ENCODE results near the gene MED8.
"Not testable (repeated sequence)": the region's sequence is repeated elsewhere in the genome, so short reads cannot be mapped to it uniquely, and the experiment has no call there.

Gene MED8

GRCh38 chr1:43381612-43382011, 8.0 kb downstream of the MED8 start:
- H3K9ac ChIP-seq (ENCODE audit: low read depth, low read length) = no peak overlapping the region
- no peaks in the 10 kb centered on the region for H3K4me1 ChIP-seq (ENCODE audit: insufficient read depth, low read length)
- H3K27ac ChIP-seq (ENCODE audit: low read depth, low read length) = no peak overlapping the region
- H3K9me3 ChIP-seq (ENCODE audit: insufficient read depth, low read depth, low read length) = no peaks in the 10 kb centered on the region
- H3K4me3 ChIP-seq (ENCODE audit: low read length) = no peak overlapping the region
- WGBS = 92% methylated on average over 3 of the region's 3 CpGs
- H3K36me3 ChIP-seq (ENCODE audit: insufficient read depth, low read length) = peaks cover 44% of the 10 kb centered on the region
- no peaks in the 10 kb centered on the region for H3K27me3 ChIP-seq (ENCODE audit: insufficient read depth, low read length)

GRCh38 chr1:43379476-43379875, 10.1 kb downstream of the MED8 start:
- Histone ChIP-seq H3K27ac (ENCODE audit: low read depth, low read length) (no peak overlapping the region), H3K27me3 (ENCODE audit: insufficient read depth, low read length) (no peaks in the 10 kb centered on the region), H3K9me3 (ENCODE audit: insufficient read depth, low read depth, low read length) (no peaks in the 10 kb centered on the region), H3K4me1 (ENCODE audit: insufficient read depth, low read length) (no peaks in the 10 kb centered on the region), H3K4me3 (ENCODE audit: low read length) (no peak overlapping the region), H3K36me3 (ENCODE audit: insufficient read depth, low read length) (peaks cover 23% of the 10 kb centered on the region), H3K9ac (ENCODE audit: low read depth, low read length) (no peak overlapping the region)
- WGBS = 97% methylated on average over 1 of the region's 1 CpG

- Histone ChIP-seq H3K36me3 (ENCODE audit: insufficient read depth, low read length) (peaks cover 7% of the 10 kb centered on the region; the same call in 1 of the 2 replicates), H3K4me1 (ENCODE audit: insufficient read depth, low read length) (no peaks in the 10 kb centered on the region), H3K27me3 (ENCODE audit: insufficient read depth, low read length) (no peaks in the 10 kb centered on the region), H3K9ac (ENCODE audit: low read depth, low read length) (no peak overlapping the region), H3K4me3 (ENCODE audit: low read length) (no peak overlapping the region), H3K27ac (ENCODE audit: low read depth, low read length) (no peak overlapping the region), H3K9me3 (ENCODE audit: insufficient read depth, low read depth, low read length) (no peaks in the 10 kb centered on the region)
- WGBS = no CpG with 5 or more reads among the region's 1 CpG
These were observed 11.8 kb downstream of the MED8 start for GRCh38 chr1:43377831-43378230.

- H3K27me3 ChIP-seq (ENCODE audit: insufficient read depth, low read length) = no peaks in the 10 kb centered on the region
- no peaks in the 10 kb centered on the region for H3K36me3 ChIP-seq (ENCODE audit: insufficient read depth, low read length)
- H3K4me3 ChIP-seq (ENCODE audit: low read length) = no peak overlapping the region
- H3K4me1 ChIP-seq (ENCODE audit: insufficient read depth, low read length) = no peaks in the 10 kb centered on the region
- no peak overlapping the region for H3K9ac ChIP-seq (ENCODE audit: low read depth, low read length)
- H3K9me3 ChIP-seq (ENCODE audit: insufficient read depth, low read depth, low read length) = no peaks in the 10 kb centered on the region
- 93% methylated on average over 7 of the region's 7 CpGs for WGBS
- H3K27ac ChIP-seq (ENCODE audit: low read depth, low read length) = no peak overlapping the region
These were observed 12.8 kb downstream of the MED8 start for GRCh38 chr1:43376723-43377235.

GRCh38 chr1:43373066-43373940, 16.3 kb downstream of the MED8 start:
- Histone ChIP-seq H3K9me3 (ENCODE audit: insufficient read depth, low read depth, low read length) (no peaks in the 10 kb centered on the region), H3K27ac (ENCODE audit: low read depth, low read length) (no peak overlapping the region), H3K36me3 (ENCODE audit: insufficient read depth, low read length) (no peaks in the 10 kb centered on the region), H3K4me1 (ENCODE audit: insufficient read depth, low read length) (peaks cover 6% of the 10 kb centered on the region), H3K9ac (ENCODE audit: low read depth, low read length) (no peak overlapping the region), H3K4me3 (ENCODE audit: low read length) (no peak overlapping the region), H3K27me3 (ENCODE audit: insufficient read depth, low read length) (no peaks in the 10 kb centered on the region)
- 84% methylated on average over 4 of the region's 4 CpGs for WGBS

GRCh38 chr1:43372172-43372571, 17.4 kb downstream of the MED8 start:
- no peaks in the 10 kb centered on the region for H3K9me3 ChIP-seq (ENCODE audit: insufficient read depth, low read depth, low read length)
- peaks cover 6% of the 10 kb centered on the region for H3K4me1 ChIP-seq (ENCODE audit: insufficient read depth, low read length)
- H3K9ac ChIP-seq (ENCODE audit: low read depth, low read length) = no peak overlapping the region
- H3K4me3 ChIP-seq (ENCODE audit: low read length) = no peak overlapping the region
- H3K27ac ChIP-seq (ENCODE audit: low read depth, low read length) = no peak overlapping the region
- WGBS = 90% methylated on average over 5 of the region's 5 CpGs
- no peaks in the 10 kb centered on the region for H3K36me3 ChIP-seq (ENCODE audit: insufficient read depth, low read length)
- H3K27me3 ChIP-seq (ENCODE audit: insufficient read depth, low read length) = no peaks in the 10 kb centered on the region

DNA sequence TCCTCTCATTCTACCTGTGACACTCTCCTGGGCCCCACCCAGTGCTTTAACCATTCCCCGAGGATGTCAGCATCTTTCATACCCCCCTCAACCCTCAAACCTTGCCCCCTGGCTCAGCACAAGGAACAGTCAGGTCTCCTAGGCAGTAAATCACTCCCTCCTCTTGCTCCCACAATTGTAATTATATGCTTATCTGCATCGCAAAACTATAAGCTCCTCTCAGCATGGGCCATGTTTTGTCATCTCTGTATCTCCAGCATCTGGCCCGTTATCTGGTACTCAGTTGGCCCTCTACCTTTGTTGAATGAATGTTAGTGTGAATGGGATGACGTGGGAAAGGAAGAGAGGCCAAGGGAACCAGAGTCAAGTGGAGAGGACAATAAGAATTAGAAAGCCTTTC, 19.0 kb downstream of the MED8 start:
- Histone ChIP-seq H3K27ac (ENCODE audit: low read depth, low read length) (no peak overlapping the region), H3K27me3 (ENCODE audit: insufficient read depth, low read length) (no peaks in the 10 kb centered on the region), H3K9ac (ENCODE audit: low read depth, low read length) (no peak overlapping the region), H3K9me3 (ENCODE audit: insufficient read depth, low read depth, low read length) (no peaks in the 10 kb centered on the region), H3K4me3 (ENCODE audit: low read length) (no peak overlapping the region), H3K36me3 (ENCODE audit: insufficient read depth, low read length) (no peaks in the 10 kb centered on the region), H3K4me1 (ENCODE audit: insufficient read depth, low read length) (peaks cover 11% of the 10 kb centered on the region)
- WGBS = 79% methylated on average over 4 of the region's 4 CpGs

- not testable (repeated sequence) for H3K27me3 ChIP-seq (ENCODE audit: insufficient read depth, low read length); H3K27ac ChIP-seq (ENCODE audit: low read depth, low read length); H3K36me3 ChIP-seq (ENCODE audit: insufficient read depth, low read length); H3K9me3 ChIP-seq (ENCODE audit: insufficient read depth, low read depth, low read length); H3K9ac ChIP-seq (ENCODE audit: low read depth, low read length); H3K4me3 ChIP-seq (ENCODE audit: low read length)
- peaks cover 15% of the 10 kb centered on the region for H3K4me1 ChIP-seq (ENCODE audit: insufficient read depth, low read length)
- 99% methylated on average over 5 of the region's 6 CpGs for whole genome bisulfite sequencing
These were observed 19.8 kb downstream of the MED8 start for GRCh38 chr1:43369779-43370178.

GRCh38 chr1:43368646-43369020, 21.0 kb downstream of the MED8 start:
- H3K9ac ChIP-seq (ENCODE audit: low read depth, low read length) = peak overlapping the region; percentile 81
- peak overlapping the region; percentile 92 for H3K4me3 ChIP-seq (ENCODE audit: low read length)
- peak overlapping the region; percentile 93 for H3K27ac ChIP-seq (ENCODE audit: low read depth, low read length)
- H3K27me3 ChIP-seq (ENCODE audit: insufficient read depth, low read length) = no peaks in the 10 kb centered on the region
- WGBS = 30% methylated on average over 5 of the region's 6 CpGs
- H3K36me3 ChIP-seq (ENCODE audit: insufficient read depth, low read length) = peaks cover 18% of the 10 kb centered on the region
- peaks cover 15% of the 10 kb centered on the region for H3K4me1 ChIP-seq (ENCODE audit: insufficient read depth, low read length)
- H3K9me3 ChIP-seq (ENCODE audit: insufficient read depth, low read depth, low read length) = no peaks in the 10 kb centered on the region

DNA sequence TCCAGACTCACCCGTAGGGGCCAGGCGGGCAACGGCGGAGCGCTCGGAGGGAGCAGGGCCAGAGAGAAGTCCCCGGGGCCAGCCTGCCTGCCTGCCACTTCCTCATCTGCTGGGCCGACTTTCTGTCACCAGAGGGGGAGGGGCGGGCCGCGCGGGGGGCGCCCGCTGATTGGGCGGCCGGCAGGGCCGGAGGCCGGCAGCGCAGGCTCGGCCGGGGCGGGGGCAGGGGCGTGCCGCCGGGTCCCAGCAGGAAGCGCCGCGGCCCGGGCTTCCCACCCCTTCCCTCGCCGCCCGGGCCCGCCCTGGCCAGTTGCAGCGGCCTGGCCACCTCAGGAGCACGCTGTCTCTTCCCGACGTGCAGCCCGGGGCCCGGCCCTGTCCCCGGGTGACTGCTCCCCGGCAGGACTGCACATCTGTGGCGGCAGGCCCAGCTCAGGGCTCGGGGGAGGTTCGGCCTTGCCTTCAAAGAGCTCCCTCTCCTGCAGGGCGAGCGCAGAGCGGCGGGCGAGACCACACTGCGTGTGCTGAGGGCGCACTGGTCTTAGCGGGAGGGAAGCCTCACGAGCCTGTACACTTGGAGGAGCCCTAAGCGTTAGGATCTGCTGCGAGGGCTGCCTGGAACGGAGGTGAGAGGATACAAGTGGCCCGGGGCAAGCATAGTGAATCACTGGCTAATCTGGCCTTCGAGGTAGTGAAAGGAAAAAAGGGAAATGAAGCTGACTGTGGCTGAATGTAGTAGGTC, 21.5 kb downstream of the MED8 start, which contains the start of gene ELOVL1:
Gene ELOVL1 (minus strand): TSS at position 108 of the 742 bp plus-strand sequence. CDS start 2,402 bp downstream, outside the sequence.
- Histone ChIP-seq H3K4me3 (ENCODE audit: low read length) (peak within 1 kb of the TSS; percentile 92), H3K9ac (ENCODE audit: low read depth, low read length) (peak within 1 kb of the TSS; percentile 81), H3K9me3 (ENCODE audit: insufficient read depth, low read depth, low read length) (no peaks in the 10 kb centered on the region), H3K36me3 (ENCODE audit: insufficient read depth, low read length) (peaks cover 24% of the 10 kb centered on the region), H3K4me1 (ENCODE audit: insufficient read depth, low read length) (peaks cover 15% of the 10 kb centered on the region), H3K27me3 (ENCODE audit: insufficient read depth, low read length) (no peaks in the 10 kb centered on the region), H3K27ac (ENCODE audit: low read depth, low read length) (peak within 1 kb of the TSS; percentile 93)
- 1% methylated on average over 58 of the region's 58 CpGs for WGBS

Data from HUES64 (cell line).